Keratinocyte (primary cell): ENCODE data around the gene NFATC3. TPM values are rescaled to one million over a fixed set of nuclear protein-coding genes. Genes with fewer than 3 reads are reported as not detected.

Experiments
- DNase-seq: peaks from one replicate; pipeline ENCODE4 v3.0.0-alpha.2; 2011; ENCODE audit warnings: low read depth, missing footprints, low spot score
- FAIRE-seq: peaks from 2 replicates; lab custom pipeline; 2011; peaks lifted over from hg19 to GRCh38; lab: Jason Lieb, UNC
- H2AFZ ChIP-seq: 2 replicates; pipeline ENCODE4 v1.6.0; 2012; ENCODE audit warnings: low read length, control low read depth, inconsistent platforms; ENCODE audit not compliant: control insufficient read depth
- H3K27ac ChIP-seq: 2 replicates; pipeline ENCODE4 v1.5.1; 2011; ENCODE audit warnings: low read length; ENCODE audit not compliant: control insufficient read depth, insufficient read depth
- H3K27me3 ChIP-seq: 3 replicates; pipeline ENCODE4 v1.6.0; 2011; ENCODE audit warnings: low read length; ENCODE audit not compliant: control insufficient read depth, insufficient read depth; ENCODE audit errors: extremely low read depth
- H3K36me3 ChIP-seq, 2 experiments: 2 replicates in 1 of 2; 3 replicates in 1 of 2; pipeline ENCODE4 v1.5.1; 2011; ENCODE audit warnings: low read length in 2 of 2, mild to moderate bottlenecking in 1 of 2; ENCODE audit not compliant: control insufficient read depth in 2 of 2, insufficient read depth in 2 of 2; ENCODE audit errors: extremely low read depth in 1 of 2
- H3K4me1 ChIP-seq: 3 replicates; pipeline ENCODE4 v1.5.1; 2011; ENCODE audit warnings: low read length; ENCODE audit not compliant: control insufficient read depth, insufficient read depth; ENCODE audit errors: extremely low read depth
- H3K4me2 ChIP-seq: 3 replicates; pipeline ENCODE4 v1.6.0; 2011; ENCODE audit warnings: low read depth, low read length; ENCODE audit not compliant: control insufficient read depth, insufficient read depth; ENCODE audit errors: extremely low read depth
- H3K4me3 ChIP-seq, 3 experiments: fragments of 200-600 bp in 1 of 3; sonication (generic) in 1 of 3; 2 replicates in 2 of 3; 3 replicates in 1 of 3; pipeline ENCODE4 v1.5.1; 2011 to 2016; ENCODE audit warnings: low read length in 3 of 3, mild to moderate bottlenecking in 3 of 3, control low read depth in 2 of 3, inconsistent platforms in 1 of 3, low read depth in 1 of 3, mixed read lengths in 1 of 3, mixed run types in 1 of 3, moderate library complexity in 1 of 3; ENCODE audit not compliant: control insufficient read depth in 2 of 3, insufficient read depth in 2 of 3; ENCODE audit errors: extremely low read depth in 1 of 3
- H3K79me2 ChIP-seq: 2 replicates; pipeline ENCODE4 v1.6.0; 2012; ENCODE audit warnings: low read length; ENCODE audit not compliant: control insufficient read depth, insufficient read depth
- H3K9ac ChIP-seq: 3 replicates; pipeline ENCODE4 v1.6.0; 2011; ENCODE audit warnings: low read length; ENCODE audit not compliant: control insufficient read depth, insufficient read depth; ENCODE audit errors: extremely low read depth
- H3K9me1 ChIP-seq: 3 replicates; pipeline ENCODE4 v1.6.0; 2011; ENCODE audit warnings: low read length; ENCODE audit not compliant: control insufficient read depth, insufficient read depth; ENCODE audit errors: extremely low read depth
- H3K9me3 ChIP-seq: 2 replicates; pipeline ENCODE4 v1.5.1; 2012; ENCODE audit warnings: low read depth, low read length; ENCODE audit not compliant: control insufficient read depth
- H4K20me1 ChIP-seq: 3 replicates; pipeline ENCODE4 v1.6.0; 2011; ENCODE audit warnings: low read length; ENCODE audit not compliant: control insufficient read depth, insufficient read depth; ENCODE audit errors: extremely low read depth
- EZH2 ChIP-seq: IDR thresholded peaks from one replicate; pipeline ENCODE4 v1.6.1; 2012; ENCODE audit warnings: inconsistent platforms, mild to moderate bottlenecking, low read length, moderate library complexity
- dilution Hi-C: fragments of 300-500 bp; cut with MboI; formaldehyde crosslinking; loops from one replicate; pipeline ENCODE4 v1.7.0; 2020; ENCODE audit warnings: low sequenced_read_pairs; ENCODE audit not compliant: extremely low pct_ligation_motif_present
- polyA plus RNA-seq, 5 experiments: library from polyadenylated mRNA; depleted of rRNA in 3 of 5; stranded (reverse) in 3 of 5; stranded (forward) in 1 of 5; unstranded in 1 of 5; fragments of >200 nt; gene quantifications; 1 replicate in 1 of 5; 2 replicates in 3 of 5; 3 replicates in 1 of 5; pipeline versions ENCODE4 v1.2.1 to v1.2.3, GENCODE V29; 2011 to 2012; ENCODE audit warnings: missing spikeins in 2 of 5, low read depth in 1 of 5, low replicate concordance in 1 of 5
- TF ChIP-seq, protein P1 (sequence below), 3 experiments: IDR thresholded peaks in 1 of 3; conservative IDR thresholded peaks in 1 of 3; optimal IDR thresholded peaks in 1 of 3; 2 replicates in 2 of 3; 3 replicates in 1 of 3; pipeline versions ENCODE3 to v1.5.1; 2011; ENCODE audit warnings: low read length in 3 of 3, mild to moderate bottlenecking in 3 of 3, moderate library complexity in 2 of 3, control low read depth in 1 of 3, inconsistent platforms in 1 of 3; ENCODE audit not compliant: insufficient read depth in 2 of 3; ENCODE audit errors: extremely low read depth in 1 of 3

The NFATC3 gene
- polyA plus RNA-seq, 1 donor (not counting 4 experiments of a cell fraction or from before 2014, with no cell fraction given): 11.5 TPM

DNA sequence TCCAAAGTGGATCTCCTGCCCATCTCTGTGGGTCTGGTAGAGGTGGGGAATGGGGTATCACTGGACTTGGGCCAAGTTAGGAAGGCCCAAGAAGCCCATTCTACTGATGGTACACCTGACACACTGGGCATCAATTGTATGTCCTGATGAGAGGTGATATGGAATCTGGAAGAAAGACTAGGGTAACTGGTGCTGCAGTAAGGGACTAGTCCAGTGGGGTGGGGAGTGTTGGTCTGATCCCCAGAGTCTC is 5.9 kb upstream of the NFATC3 start:
- peaks cover 37 to 45% of the 10 kb centered on the region in 2 experiments for H3K36me3 ChIP-seq
- no peak overlapping the region for H3K4me2 ChIP-seq
- no peaks in the 10 kb centered on the region for H3K9me1 ChIP-seq
- H3K79me2 ChIP-seq: no peaks in the 10 kb centered on the region
- H3K4me1 ChIP-seq: peaks cover 2% of the 10 kb centered on the region
- dilution Hi-C loops: no loop called here
- H3K9ac ChIP-seq: no peak overlapping the region
- no peaks in the 10 kb centered on the region for H4K20me1 ChIP-seq
- no peaks in the 10 kb centered on the region for H3K27me3 ChIP-seq
- no peaks in the 10 kb centered on the region for H3K9me3 ChIP-seq
- no peak overlapping the region for H3K27ac ChIP-seq
- no peak for DNase-seq
- TF ChIP-seq, protein P1, sequence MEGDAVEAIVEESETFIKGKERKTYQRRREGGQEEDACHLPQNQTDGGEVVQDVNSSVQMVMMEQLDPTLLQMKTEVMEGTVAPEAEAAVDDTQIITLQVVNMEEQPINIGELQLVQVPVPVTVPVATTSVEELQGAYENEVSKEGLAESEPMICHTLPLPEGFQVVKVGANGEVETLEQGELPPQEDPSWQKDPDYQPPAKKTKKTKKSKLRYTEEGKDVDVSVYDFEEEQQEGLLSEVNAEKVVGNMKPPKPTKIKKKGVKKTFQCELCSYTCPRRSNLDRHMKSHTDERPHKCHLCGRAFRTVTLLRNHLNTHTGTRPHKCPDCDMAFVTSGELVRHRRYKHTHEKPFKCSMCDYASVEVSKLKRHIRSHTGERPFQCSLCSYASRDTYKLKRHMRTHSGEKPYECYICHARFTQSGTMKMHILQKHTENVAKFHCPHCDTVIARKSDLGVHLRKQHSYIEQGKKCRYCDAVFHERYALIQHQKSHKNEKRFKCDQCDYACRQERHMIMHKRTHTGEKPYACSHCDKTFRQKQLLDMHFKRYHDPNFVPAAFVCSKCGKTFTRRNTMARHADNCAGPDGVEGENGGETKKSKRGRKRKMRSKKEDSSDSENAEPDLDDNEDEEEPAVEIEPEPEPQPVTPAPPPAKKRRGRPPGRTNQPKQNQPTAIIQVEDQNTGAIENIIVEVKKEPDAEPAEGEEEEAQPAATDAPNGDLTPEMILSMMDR (optimal IDR thresholded peaks at IDR 0.05 in 1 of 3, IDR thresholded peaks at IDR 0.05 in 1 of 3, conservative IDR thresholded peaks at IDR 0.05 in 1 of 3; ENCODE audit: extremely low read depth in 1 of 3, insufficient read depth in 2 of 3, low read length in 3 of 3): no peak
- TF ChIP-seq EZH2: no peak
- H2AFZ ChIP-seq: no peak overlapping the region
- FAIRE-seq: no peak
- H3K4me3 ChIP-seq: no peak overlapping the region

DNA sequence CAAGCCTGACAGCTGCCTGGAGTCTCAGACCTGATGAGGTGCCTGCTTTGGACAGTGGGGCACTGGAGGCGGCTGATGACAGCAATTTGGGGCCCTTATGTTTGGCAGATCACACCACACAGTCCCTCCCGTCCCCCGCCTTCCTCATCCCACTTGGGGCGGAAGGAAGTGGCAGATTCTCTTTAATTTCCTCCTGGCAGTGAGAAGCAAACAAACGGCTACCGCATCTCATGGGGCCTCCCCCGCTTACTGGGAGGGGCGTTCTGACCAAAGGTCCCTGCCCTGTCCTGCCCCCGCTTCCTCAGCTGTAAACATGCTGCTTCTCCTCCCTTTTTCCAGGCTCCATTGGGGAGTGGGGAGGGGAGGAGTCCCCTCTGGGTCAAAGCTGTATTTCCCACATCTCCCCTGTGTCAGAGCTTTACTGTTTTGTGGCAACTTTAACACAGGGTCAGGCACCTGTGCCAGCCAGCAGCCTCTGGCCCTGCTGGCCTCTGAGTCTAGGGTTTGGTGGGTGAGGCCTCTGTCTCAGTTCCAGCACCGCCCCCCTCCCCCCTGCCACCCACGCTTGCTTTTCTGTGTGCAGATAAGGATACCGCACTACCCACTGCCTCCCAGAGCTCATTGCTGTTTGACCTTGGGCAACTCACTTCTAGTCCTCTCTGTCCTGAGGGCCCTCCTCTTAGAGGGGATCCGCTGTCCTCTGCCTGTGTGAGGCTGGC is 5.4 kb upstream of the NFATC3 start:
- no peaks in the 10 kb centered on the region for H3K9me3 ChIP-seq
- no peaks in the 10 kb centered on the region for H3K79me2 ChIP-seq
- no peaks in the 10 kb centered on the region for H3K9me1 ChIP-seq
- no peaks in the 10 kb centered on the region for H3K27me3 ChIP-seq
- DNase-seq (no peak), FAIRE-seq (no peak)
- H4K20me1 ChIP-seq: no peaks in the 10 kb centered on the region
- no peak overlapping the region for H3K9ac ChIP-seq
- H3K36me3 ChIP-seq: peaks cover 37 to 40% of the 10 kb centered on the region in 2 experiments
- H3K27ac ChIP-seq: no peak overlapping the region
- no peak overlapping the region for H3K4me2 ChIP-seq
- dilution Hi-C loops: no loop called here
- H3K4me3 ChIP-seq: no peak overlapping the region
- peaks cover 7% of the 10 kb centered on the region for H3K4me1 ChIP-seq
- H2AFZ ChIP-seq: no peak overlapping the region
- no peak for TF ChIP-seq EZH2
- TF ChIP-seq, protein P1 (optimal IDR thresholded peaks at IDR 0.05 in 1 of 3, IDR thresholded peaks at IDR 0.05 in 1 of 3, conservative IDR thresholded peaks at IDR 0.05 in 1 of 3; ENCODE audit: extremely low read depth in 1 of 3, insufficient read depth in 2 of 3, low read length in 3 of 3): no peak
